Liver (tissue), 9 donors: Measurements from ENCODE around the gene NACA. TPM values are rescaled to one million over a fixed set of nuclear protein-coding genes. Genes with fewer than 3 reads are reported as not detected.
A peak's percentile ranks its signal among the peaks of the same experiment; 100 is the strongest.
"Not testable (repeated sequence)": the region's sequence is repeated elsewhere in the genome, so short reads cannot be mapped to it uniquely, and the experiment has no call there.

Source experiments
- DNase-seq: peaks from one replicate; pipeline ENCODE4 v3.0.0-alpha.2; 2017; ENCODE audit warnings: low spot score
- H3K27ac ChIP-seq, 2 donors: one replicate each; pipeline ENCODE4 v1.7.0; 2013; ENCODE audit warnings: inconsistent platforms in 2 of 2, low read length in 2 of 2, control low read depth in 1 of 2, low read depth in 1 of 2, mild to moderate bottlenecking in 1 of 2
- H3K27me3 ChIP-seq, 4 donors: one replicate each; pipeline versions ENCODE4 v1.6.1 to v1.7.0; 2013; ENCODE audit warnings: low read length in 3 of 4, inconsistent platforms in 1 of 4, mild to moderate bottlenecking in 1 of 4, moderate library complexity in 1 of 4; ENCODE audit not compliant: control insufficient read depth in 4 of 4, insufficient read depth in 4 of 4
- H3K36me3 ChIP-seq, 4 donors: one replicate each; pipeline versions ENCODE4 v1.6.1 to v1.7.0; 2013; ENCODE audit warnings: low read length in 3 of 4, mild to moderate bottlenecking in 3 of 4, low read depth in 1 of 4, moderate library complexity in 1 of 4; ENCODE audit not compliant: control insufficient read depth in 4 of 4, insufficient read depth in 3 of 4
- H3K4me1 ChIP-seq, 4 donors: one replicate each; pipeline versions ENCODE4 v1.6.1 to v1.7.0; 2013; ENCODE audit warnings: low read length in 3 of 4, mild to moderate bottlenecking in 3 of 4, moderate library complexity in 1 of 4; ENCODE audit not compliant: control insufficient read depth in 4 of 4, insufficient read depth in 4 of 4
- H3K4me3 ChIP-seq, 3 donors: one replicate each; pipeline versions ENCODE4 v1.6.1 to v1.7.0; 2013; ENCODE audit warnings: low read length in 3 of 3, control low read depth in 1 of 3, low read depth in 1 of 3, mild to moderate bottlenecking in 1 of 3
- H3K9ac ChIP-seq, 2 donors: one replicate each; pipeline ENCODE4 v1.7.0; 2013; ENCODE audit warnings: low read length in 2 of 2, mild to moderate bottlenecking in 2 of 2, moderate library complexity in 2 of 2, control low read depth in 1 of 2, low read depth in 1 of 2
- H3K9me3 ChIP-seq, 4 donors: one replicate each; pipeline versions ENCODE4 v1.6.1 to v1.7.0; 2013; ENCODE audit warnings: low read length in 3 of 4; ENCODE audit not compliant: control insufficient read depth in 4 of 4
- ATF3 ChIP-seq: IDR thresholded peaks from 2 replicates; pipeline ENCODE4 v1.6.1; 2016; ENCODE audit warnings: antibody characterized with exemption
- EGR1 ChIP-seq, 2 donors: IDR thresholded peaks; 2 replicates each; pipeline ENCODE4 v1.6.1; 2016 to 2018; ENCODE audit warnings: antibody characterized with exemption in 2 of 2, low read depth in 2 of 2
- FOXA1 ChIP-seq: IDR thresholded peaks from 2 replicates; pipeline ENCODE4 v1.6.1; 2016; ENCODE audit warnings: antibody characterized with exemption
- FOXA2 ChIP-seq: IDR thresholded peaks from 2 replicates; pipeline ENCODE4 v1.6.1; 2016; ENCODE audit warnings: antibody characterized with exemption
- GABPA ChIP-seq, 2 donors: IDR thresholded peaks in 1 of 2; conservative IDR thresholded peaks in 1 of 2; 2 replicates each; pipeline ENCODE4 v1.6.1; 2016; ENCODE audit warnings: antibody characterized with exemption in 2 of 2, mild to moderate bottlenecking in 1 of 2, moderate library complexity in 1 of 2
- HNF4A ChIP-seq, 2 donors: conservative IDR thresholded peaks; 2 replicates each; pipeline ENCODE4 v1.6.1; 2016; ENCODE audit warnings: antibody characterized with exemption in 2 of 2, mild to moderate bottlenecking in 2 of 2
- HNF4G ChIP-seq: IDR thresholded peaks from 2 replicates; pipeline ENCODE4 v1.6.1; 2016; ENCODE audit warnings: antibody characterized with exemption
- JUND ChIP-seq, 2 donors: IDR thresholded peaks; 2 replicates each; pipeline ENCODE4 v1.6.1; 2016; ENCODE audit warnings: antibody characterized with exemption in 2 of 2
- MAX ChIP-seq: IDR thresholded peaks from 2 replicates; pipeline ENCODE4 v1.6.1; 2016; ENCODE audit warnings: antibody characterized with exemption
- NR2F2 ChIP-seq: IDR thresholded peaks from 2 replicates; pipeline ENCODE4 v1.6.1; 2016; ENCODE audit warnings: antibody characterized with exemption
- RAD21 ChIP-seq, 2 donors: IDR thresholded peaks; 2 replicates each; pipeline ENCODE4 v1.6.1; 2016; ENCODE audit warnings: antibody characterized with exemption in 2 of 2, mild to moderate bottlenecking in 2 of 2
- REST ChIP-seq: IDR thresholded peaks from 2 replicates; pipeline ENCODE4 v1.6.1; 2016; ENCODE audit warnings: antibody characterized with exemption, mild to moderate bottlenecking
- RXRA ChIP-seq, 2 donors: IDR thresholded peaks; 2 replicates each; pipeline ENCODE4 v1.6.1; 2017 to 2018; ENCODE audit warnings: antibody characterized with exemption in 2 of 2, mild to moderate bottlenecking in 1 of 2
- TAF1 ChIP-seq: conservative IDR thresholded peaks from 2 replicates; pipeline ENCODE4 v1.6.1; 2016; ENCODE audit warnings: antibody characterized with exemption, mild to moderate bottlenecking
- YY1 ChIP-seq: IDR thresholded peaks from 2 replicates; pipeline ENCODE4 v1.6.1; 2016; ENCODE audit warnings: antibody characterized with exemption, mild to moderate bottlenecking
- ZBTB33 ChIP-seq: IDR thresholded peaks from 2 replicates; pipeline ENCODE4 v1.6.1; 2016; ENCODE audit warnings: antibody characterized with exemption
- WGBS: extraction: QIAGEN DNeasy Blood & Tissue Kit; methylation state at CpG from one replicate; pipeline ENCODE4 v1.1.7; 2013; 5-methylcytosine and 5-hydroxymethylcytosine counted together
- polyA plus RNA-seq, 2 donors: library from polyadenylated mRNA; stranded (reverse) in 1 of 2; unstranded in 1 of 2; fragments of 200-250 nt in 1 of 2; fragments of >200 nt in 1 of 2; fragmentation: Nextera tagmentation in 1 of 2; extraction: Ambion mirVana in 1 of 2; gene quantifications; one replicate each; pipeline versions ENCODE4 v1.2.1 to v1.2.3, GENCODE V29; 2013 to 2015
- total RNA-seq, 2 donors: library from RNA; depleted of rRNA; stranded (reverse); fragments of >200 nt; gene quantifications; one replicate each; pipeline ENCODE4 v1.2.3, GENCODE V29; 2014
- donor health status: healthy.
- donor health status: healthy.
- donor health status: healthy.
- donor health status: healthy.
- donor health status: healthy.

The NACA gene
- total and polyA plus RNA-seq, 4 donors = 365 to 695 (median 456) TPM

- no peak for TF ChIP-seq HNF4G
- TF ChIP-seq TAF1 = no peak
- TF ChIP-seq ZBTB33 = no peak
- no peak for TF ChIP-seq FOXA2
- TF ChIP-seq YY1 = no peak
- no peak for TF ChIP-seq GABPA (IDR thresholded peaks at IDR 0.05 in 1 of 2, conservative IDR thresholded peaks at IDR 0.05 in 1 of 2)
- TF ChIP-seq NR2F2 = no peak
- TF ChIP-seq FOXA1 = no peak
- no peak for TF ChIP-seq REST
- TF ChIP-seq RAD21 (IDR thresholded peaks at IDR 0.05) = no peak
- TF ChIP-seq MAX = no peak
- TF ChIP-seq HNF4A (conservative IDR thresholded peaks at IDR 0.05) = no peak
- TF ChIP-seq JUND (IDR thresholded peaks at IDR 0.05) = no peak
- no peak for TF ChIP-seq EGR1 (IDR thresholded peaks at IDR 0.05; ENCODE audit: low read depth in 2 of 2)
- no peak for TF ChIP-seq RXRA (IDR thresholded peaks at IDR 0.05)
- TF ChIP-seq ATF3 = no peak
- Histone ChIP-seq H3K4me1 (peaks cover 1 to 51% (median 31%) of the 10 kb centered on the region in 4 donors), H3K4me3 (no peak overlapping the region), H3K9ac (no peak overlapping the region), H3K27ac (peak overlapping the region; percentile 82 to 83), H3K27me3 (no peaks in the 10 kb centered on the region), H3K36me3 (no peaks in the 10 kb centered on the region), H3K9me3 (no peaks in the 10 kb centered on the region)
- DNase-seq = no peak
- WGBS = 54% methylated on average over 3 of the region's 3 CpGs
Observed at GRCh38 chr12:56758728-56759262, 33.7 kb upstream of the NACA start.

GRCh38 chr12:56757971-56758370 lies 32.9 kb upstream of the NACA start:
- 100% methylated on average over 1 of the region's 1 CpG for WGBS

More at GRCh38 chr12:56757971-56758370, 32.9 kb upstream of the NACA start:
- not testable (repeated sequence) for H3K27me3 ChIP-seq, H3K4me3 ChIP-seq, H3K9ac ChIP-seq, DNase-seq, H3K9me3 ChIP-seq, H3K36me3 ChIP-seq
- Histone ChIP-seq H3K27ac (peak overlapping the region; percentile 2 to 20), H3K4me1 (peaks cover 1 to 51% (median 31%) of the 10 kb centered on the region in 4 donors)
